Caco-2 (cell line): ENCODE results near the gene MYBPHL. TPM values are rescaled to one million over a fixed set of nuclear protein-coding genes. Genes with fewer than 3 reads are reported as not detected.

Source experiments
- BruUV-seq: library from RNA; stranded (reverse); fragments of 400-500 nt; replicated peaks from 2 replicates; lab custom pipeline; 2021; lab: Mats Ljungman, UMichigan
- CTCF ChIA-PET: fragments of 300-600 bp; sonication (Branson Sonifier 250); formaldehyde crosslinking; loops from one replicate; lab custom pipeline; 2022; ENCODE audit warnings: antibody characterized with exemption; lab: Charles Lee
- POLR2A ChIA-PET: fragments of 300-600 bp; sonication (Branson Sonifier 250); formaldehyde crosslinking; loops from one replicate; lab custom pipeline; 2022; ENCODE audit warnings: antibody characterized with exemption; lab: Charles Lee
- DNase-seq, 2 experiments: peaks; one replicate each; pipeline versions ENCODE4 v3.0.0 to v3.0.0-alpha.2; 2020 to 2022
- H3K27me3 ChIP-seq: replicated peaks from 2 replicates; pipeline ENCODE4 v1.6.0; 2011; ENCODE audit warnings: low read length; ENCODE audit not compliant: control insufficient read depth, insufficient read depth
- H3K36me3 ChIP-seq: 2 replicates; pipeline ENCODE4 v1.5.1; 2011; ENCODE audit warnings: low read length; ENCODE audit not compliant: control insufficient read depth, insufficient read depth
- H3K4me1 ChIP-seq: fragments of 250-450 bp; sonication (Bioruptor Pico); 2 replicates; pipeline ENCODE4 v1.5.1; 2020; ENCODE audit warnings: mild to moderate bottlenecking
- H3K4me3 ChIP-seq: 2 replicates; pipeline ENCODE4 v1.5.1; 2011; ENCODE audit warnings: low read depth, mild to moderate bottlenecking, control low read depth, low read length
- H3K9me3 ChIP-seq: fragments of 250-450 bp; sonication (Bioruptor Pico); 2 replicates; pipeline ENCODE4 v1.5.1; 2020; ENCODE audit warnings: mild to moderate bottlenecking, moderate library complexity
- H3K27ac Mint-ChIP-seq: one replicate; pipeline ENCODE4 v1.8.0; 2022; ENCODE audit warnings: mixed read lengths; ENCODE audit not compliant: unreplicated experiment
- H3K27me3 Mint-ChIP-seq: one replicate; pipeline ENCODE4 v1.8.0; 2022; ENCODE audit warnings: mixed read lengths; ENCODE audit not compliant: insufficient read depth, unreplicated experiment
- H3K36me3 Mint-ChIP-seq: one replicate; pipeline ENCODE4 v1.8.0; 2022; ENCODE audit warnings: mild to moderate bottlenecking, mixed read lengths; ENCODE audit not compliant: insufficient read depth, unreplicated experiment
- H3K4me1 Mint-ChIP-seq: one replicate; pipeline ENCODE4 v1.8.0; 2022; ENCODE audit warnings: low read depth, mixed read lengths; ENCODE audit not compliant: unreplicated experiment
- H3K4me3 Mint-ChIP-seq: one replicate; pipeline ENCODE4 v1.8.0; 2022; ENCODE audit warnings: mild to moderate bottlenecking, moderate library complexity, mixed read lengths; ENCODE audit not compliant: unreplicated experiment
- H3K9me3 Mint-ChIP-seq: one replicate; pipeline ENCODE4 v1.8.0; 2022; ENCODE audit warnings: mixed read lengths; ENCODE audit not compliant: unreplicated experiment
- intact Hi-C: fragments of 100-400 bp; cut with micrococcal nuclease; formaldehyde crosslinking; loops from one replicate; pipeline ENCODE4 v1.10.0; 2022; ENCODE audit not compliant: unreplicated experiment
- total RNA-seq: library from RNA; stranded (reverse); gene quantifications from 2 replicates; pipeline ENCODE4 v1.2.3, GENCODE V29; 2022
- TF ChIP-seq, protein P1 (sequence below), 2 experiments: fragments of 200-600 bp in 1 of 2; IDR thresholded peaks; 1 replicate in 1 of 2; 2 replicates in 1 of 2; pipeline versions ENCODE4 v1.5.1 to v1.8.0; 2011 to 2022; ENCODE audit warnings: antibody characterized with exemption in 1 of 2, control low read depth in 1 of 2, inconsistent platforms in 1 of 2, low read depth in 1 of 2, low read length in 1 of 2, mild to moderate bottlenecking in 1 of 2, moderate library complexity in 1 of 2; ENCODE audit not compliant: insufficient read depth in 1 of 2, severe bottlenecking in 1 of 2, unreplicated experiment in 1 of 2

MYBPHL gene
- total RNA-seq, 1 experiment from 2014 or later, result not detected

- TF ChIP-seq, protein P1, sequence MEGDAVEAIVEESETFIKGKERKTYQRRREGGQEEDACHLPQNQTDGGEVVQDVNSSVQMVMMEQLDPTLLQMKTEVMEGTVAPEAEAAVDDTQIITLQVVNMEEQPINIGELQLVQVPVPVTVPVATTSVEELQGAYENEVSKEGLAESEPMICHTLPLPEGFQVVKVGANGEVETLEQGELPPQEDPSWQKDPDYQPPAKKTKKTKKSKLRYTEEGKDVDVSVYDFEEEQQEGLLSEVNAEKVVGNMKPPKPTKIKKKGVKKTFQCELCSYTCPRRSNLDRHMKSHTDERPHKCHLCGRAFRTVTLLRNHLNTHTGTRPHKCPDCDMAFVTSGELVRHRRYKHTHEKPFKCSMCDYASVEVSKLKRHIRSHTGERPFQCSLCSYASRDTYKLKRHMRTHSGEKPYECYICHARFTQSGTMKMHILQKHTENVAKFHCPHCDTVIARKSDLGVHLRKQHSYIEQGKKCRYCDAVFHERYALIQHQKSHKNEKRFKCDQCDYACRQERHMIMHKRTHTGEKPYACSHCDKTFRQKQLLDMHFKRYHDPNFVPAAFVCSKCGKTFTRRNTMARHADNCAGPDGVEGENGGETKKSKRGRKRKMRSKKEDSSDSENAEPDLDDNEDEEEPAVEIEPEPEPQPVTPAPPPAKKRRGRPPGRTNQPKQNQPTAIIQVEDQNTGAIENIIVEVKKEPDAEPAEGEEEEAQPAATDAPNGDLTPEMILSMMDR (IDR thresholded peaks at IDR 0.05; ENCODE audit: insufficient read depth in 1 of 2, low read depth in 1 of 2, low read length in 1 of 2, severe bottlenecking in 1 of 2, unreplicated experiment in 1 of 2), result no peak
- Mint-ChIP-seq H3K27ac (no peak within 1 kb of the TSS), H3K36me3 (peaks cover 11% of the 10 kb centered on the region), H3K4me1 (no peaks in the 10 kb centered on the region), H3K4me3 (peak within 1 kb of the TSS; percentile 51), H3K9me3 (no peaks in the 10 kb centered on the region), H3K27me3 (no peaks in the 10 kb centered on the region)
- no peaks in the 10 kb centered on the region for H3K27me3 ChIP-seq
- H3K4me1 ChIP-seq, result peaks cover 7% of the 10 kb centered on the region
- ChIA-PET POLR2A (no interaction called here), CTCF (interaction anchor here (1.0 kb wide), 1 partner anchor 15 kb away, joined by 3 read pairs; no protein-coding TSS in a partner anchor)
- intact Hi-C loops, result loop anchor here (1.0 kb wide), 1 partner anchor 9 kb away; no protein-coding TSS in a partner anchor
- no TSS peak for BruUV-seq
- H3K36me3 ChIP-seq, result no peaks in the 10 kb centered on the region
- no peaks in the 10 kb centered on the region for H3K9me3 ChIP-seq
- H3K4me3 ChIP-seq, result peak within 1 kb of the TSS; percentile 36
- DNase-seq, result peak; percentile 56 to 71
Measured at GRCh38 chr1:109248797-109249629, 57.8 kb downstream of the MYBPHL start, which contains the start of gene CELSR2. TSS of gene CELSR2 (plus strand) at chr1:109249539. CDS start at chr1:109250080, 541 bp downstream.

GRCh38 chr1:109248444-109248796 is 58.4 kb downstream of the MYBPHL start:
- Mint-ChIP-seq H3K4me3 (no peak overlapping the region), H3K27ac (no peak overlapping the region), H3K9me3 (no peaks in the 10 kb centered on the region), H3K27me3 (no peaks in the 10 kb centered on the region), H3K4me1 (no peaks in the 10 kb centered on the region), H3K36me3 (peaks cover 11% of the 10 kb centered on the region)
- ChIA-PET POLR2A (no interaction called here), CTCF (no interaction called here)
- TF ChIP-seq, protein P1 (IDR thresholded peaks at IDR 0.05; ENCODE audit: insufficient read depth in 1 of 2, low read depth in 1 of 2, low read length in 1 of 2, severe bottlenecking in 1 of 2, unreplicated experiment in 1 of 2), result no peak
- H3K27me3 ChIP-seq, result no peaks in the 10 kb centered on the region
- H3K4me3 ChIP-seq, result no peak overlapping the region
- no peaks in the 10 kb centered on the region for H3K36me3 ChIP-seq
- no TSS peak for BruUV-seq
- DNase-seq, result peak in 1 of 2 experiments; percentile 24
- intact Hi-C loops, result no loop called here
- H3K4me1 ChIP-seq, result peaks cover 4% of the 10 kb centered on the region; the same call in 1 of the 2 replicates
- H3K9me3 ChIP-seq, result no peaks in the 10 kb centered on the region

DNA sequence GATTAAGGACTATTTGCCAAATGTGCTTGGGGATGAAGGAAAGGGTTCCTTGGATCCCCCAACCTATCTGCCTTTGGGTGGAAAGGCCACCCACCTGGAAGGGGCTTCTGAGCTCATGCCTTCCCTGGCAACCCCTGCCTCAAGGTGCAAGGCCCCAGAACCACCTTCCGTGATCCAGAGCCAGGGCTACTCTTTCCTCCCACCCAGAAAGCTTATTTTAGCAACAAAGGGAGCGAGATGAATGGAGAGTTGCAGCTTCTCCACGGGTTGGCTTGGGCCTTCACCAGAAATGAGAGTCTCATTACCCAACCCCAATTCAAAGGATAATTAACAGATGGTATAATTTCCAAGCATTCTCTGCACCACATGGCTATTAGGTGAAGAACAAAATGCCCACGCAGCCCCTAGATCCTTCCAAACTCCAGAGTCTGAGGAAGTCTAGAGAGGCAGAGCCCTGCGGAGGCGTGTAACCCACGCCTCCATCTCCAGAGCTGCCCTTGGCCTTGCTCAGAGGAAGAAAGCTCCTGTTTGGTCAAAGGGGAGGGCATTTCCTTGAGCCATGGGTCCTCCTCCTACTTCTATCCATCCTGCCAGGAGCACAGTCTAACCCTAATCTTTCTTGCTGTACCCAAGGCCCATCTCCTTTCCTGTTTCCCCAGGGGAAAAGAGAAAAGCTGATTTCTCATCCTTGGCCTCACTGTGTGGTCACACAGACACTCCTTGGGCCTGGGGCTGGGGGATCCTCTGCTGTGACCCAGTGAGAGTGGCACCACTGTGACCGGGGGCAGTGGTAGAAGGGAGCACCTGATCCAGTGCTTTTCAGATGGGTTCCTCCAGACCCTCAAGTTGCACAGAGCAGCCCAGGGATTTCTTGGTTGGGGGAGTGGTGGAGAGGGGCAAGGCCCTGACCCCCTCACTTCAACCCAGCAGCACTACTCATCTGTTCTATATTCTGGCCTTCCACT is 59.1 kb downstream of the MYBPHL start:
- Histone ChIP-seq H3K4me3 (no peak overlapping the region), H3K27me3 (no peaks in the 10 kb centered on the region), H3K4me1 (peaks cover 4% of the 10 kb centered on the region; the same call in 1 of the 2 replicates), H3K36me3 (no peaks in the 10 kb centered on the region), H3K9me3 (no peaks in the 10 kb centered on the region)
- CTCF ChIA-PET, result no interaction called here
- H3K4me1 Mint-ChIP-seq, result peaks cover under 1% of the 10 kb centered on the region
- DNase-seq, result no peak
- TF ChIP-seq, protein P1 (IDR thresholded peaks at IDR 0.05; ENCODE audit: insufficient read depth in 1 of 2, low read depth in 1 of 2, low read length in 1 of 2, severe bottlenecking in 1 of 2, unreplicated experiment in 1 of 2), result no peak
- BruUV-seq, result no TSS peak
- H3K4me3 Mint-ChIP-seq, result no peak overlapping the region
- POLR2A ChIA-PET, result no interaction called here
- intact Hi-C loops, result no loop called here
- H3K9me3 Mint-ChIP-seq, result no peaks in the 10 kb centered on the region
- no peak overlapping the region for H3K27ac Mint-ChIP-seq
- peaks cover 15% of the 10 kb centered on the region for H3K36me3 Mint-ChIP-seq
- no peaks in the 10 kb centered on the region for H3K27me3 Mint-ChIP-seq
